SK-N-SH treated with all-trans-retinoic acid at 6 μM for 48 hours (cell line): Measurements from ENCODE around the gene USP49.

Experiments
- ARNTL ChIP-seq: fragments of 450-650 bp; formaldehyde crosslinking; IDR thresholded peaks from 2 replicates; pipeline ENCODE4 v1.5.0; 2020; ENCODE audit warnings: low read depth, mild to moderate bottlenecking, moderate library complexity, borderline replicate concordance
- CSDC2 ChIP-seq: fragments of 250-450 bp; sonication (Bioruptor Pico); IDR thresholded peaks from 2 replicates; pipeline ENCODE4 v1.5.0; 2020; ENCODE audit warnings: mild to moderate bottlenecking, moderate library complexity
- GLIS3 ChIP-seq: fragments of 250-450 bp; sonication (Bioruptor Pico); IDR thresholded peaks from 2 replicates; pipeline ENCODE4 v1.5.0; 2020; ENCODE audit warnings: mild to moderate bottlenecking, moderate library complexity
- ISL1 ChIP-seq: fragments of 250-450 bp; sonication (Bioruptor Pico); IDR thresholded peaks from 2 replicates; pipeline ENCODE4 v2.1.2; 2022; ENCODE audit warnings: mild to moderate bottlenecking, moderate library complexity
- TOX ChIP-seq: fragments of 250-450 bp; sonication (Bioruptor Pico); IDR thresholded peaks from 2 replicates; pipeline ENCODE4 v1.8.0; 2021; ENCODE audit warnings: mild to moderate bottlenecking, moderate library complexity, borderline replicate concordance
- ZC3H10 ChIP-seq: fragments of 250-450 bp; sonication (Bioruptor Pico); IDR thresholded peaks from 2 replicates; pipeline ENCODE4 v1.5.1; 2021; ENCODE audit warnings: mild to moderate bottlenecking, moderate library complexity
- ZFP30 ChIP-seq: fragments of 450-650 bp; formaldehyde crosslinking; IDR thresholded peaks from 2 replicates; pipeline ENCODE4 v1.5.0; 2022; ENCODE audit warnings: mild to moderate bottlenecking, moderate library complexity

DNA sequence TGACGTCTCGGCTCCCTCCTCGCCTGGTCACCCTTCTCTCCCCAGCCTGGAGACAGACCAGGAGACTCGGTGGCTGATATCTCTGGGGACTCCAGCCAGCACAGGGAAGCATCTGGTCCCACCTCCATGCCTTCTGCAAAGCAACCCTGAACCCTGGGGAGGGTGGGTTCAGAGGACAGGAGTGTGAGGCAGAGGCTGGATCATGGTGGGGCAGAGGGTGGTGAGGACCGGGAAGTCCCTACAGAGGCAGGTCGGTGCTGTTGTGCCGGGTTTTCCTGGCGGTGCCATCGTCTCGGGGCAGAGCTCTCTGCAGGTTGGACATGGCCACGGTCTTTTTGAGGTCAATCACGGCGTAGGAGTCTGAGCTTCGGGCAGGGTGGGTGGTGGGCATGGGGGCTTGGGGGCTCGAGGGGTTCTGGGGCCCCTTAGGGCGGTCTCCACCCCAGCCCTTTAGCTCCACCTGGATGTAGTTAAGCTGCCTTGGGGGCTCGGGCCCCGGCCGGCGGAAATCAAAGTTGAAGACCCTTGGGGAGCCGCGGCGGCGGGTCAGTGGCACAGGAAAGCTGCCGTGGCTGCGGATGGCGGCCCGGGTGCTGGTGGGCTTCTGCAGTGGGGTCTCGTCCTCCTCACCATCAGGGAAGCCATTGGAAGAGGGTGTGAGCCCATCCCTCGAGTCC is 124.7 kb downstream of the USP49 start:
- TF ChIP-seq TOX (no peak), CSDC2 (no peak), ZC3H10 (CRISPR knock-in tag) (no peak), ARNTL (CRISPR knock-in tag) (no peak), ZFP30 (CRISPR knock-in tag) (no peak), GLIS3 (CRISPR knock-in tag) (no peak), ISL1 (CRISPR knock-in tag) (no peak)
